PC-9 (cell line): ENCODE measurements around the gene UBXN10.

ENCODE experiments used
- CTCF ChIP-seq: fragments of 200-600 bp; sonication (generic); conservative IDR thresholded peaks from 2 replicates; pipeline ENCODE4 v1.6.1; 2017; ENCODE audit warnings: mixed run types, antibody characterized with exemption, mild to moderate bottlenecking, moderate library complexity
- EZH2 ChIP-seq: fragments of 200-600 bp; sonication (generic); IDR thresholded peaks from 2 replicates; pipeline ENCODE4 v1.8.0; 2017; ENCODE audit warnings: antibody characterized with exemption, low read depth

- TF ChIP-seq CTCF = no peak
- no peak for TF ChIP-seq EZH2
These were observed 26.3 kb downstream of the UBXN10 start for GRCh38 chr1:20212085-20212684.
